Spleen (tissue), 11 donors: ENCODE data around the gene ABHD8. TPM values are rescaled to one million over a fixed set of nuclear protein-coding genes. Genes with fewer than 3 reads are reported as not detected.
"Not testable (repeated sequence)": the region's sequence is repeated elsewhere in the genome, so short reads cannot be mapped to it uniquely, and the experiment has no call there.

ENCODE experiments used
- DNase-seq: peaks from one replicate; pipeline ENCODE4 v3.0.0-alpha.2; 2020
- H3K27ac ChIP-seq, 8 donors: fragments of 200-600 bp; sonication (generic) in 7 of 8; 1 replicate in 4 of 8; 2 replicates in 4 of 8; pipeline versions ENCODE4 v1.5.0 to v1.8.0; 2016 to 2021; ENCODE audit warnings: inconsistent platforms in 4 of 8, mild to moderate bottlenecking in 4 of 8, moderate library complexity in 1 of 8
- H3K27me3 ChIP-seq, 7 donors: fragments of 200-600 bp; sonication (generic) in 6 of 7; replicated peaks in 1 of 7; 1 replicate in 4 of 7; 2 replicates in 3 of 7; pipeline versions ENCODE4 v1.5.0 to v1.8.0; 2016 to 2021; ENCODE audit warnings: inconsistent platforms in 3 of 7, mild to moderate bottlenecking in 1 of 7
- H3K36me3 ChIP-seq, 6 donors: fragments of 200-600 bp; sonication (generic) in 5 of 6; 1 replicate in 4 of 6; 2 replicates in 2 of 6; pipeline versions ENCODE4 v1.5.0 to v1.8.0; 2016 to 2021; ENCODE audit warnings: inconsistent platforms in 2 of 6
- H3K4me1 ChIP-seq, 6 donors: fragments of 200-600 bp; sonication (generic) in 5 of 6; 1 replicate in 3 of 6; 2 replicates in 3 of 6; pipeline versions ENCODE4 v1.5.0 to v1.8.0; 2016 to 2021; ENCODE audit warnings: inconsistent platforms in 3 of 6
- H3K4me3 ChIP-seq, 8 donors: fragments of 200-600 bp; sonication (generic) in 7 of 8; 1 replicate in 4 of 8; 2 replicates in 4 of 8; pipeline versions ENCODE4 v1.5.0 to v1.8.0; 2016 to 2021; ENCODE audit warnings: inconsistent platforms in 4 of 8, mild to moderate bottlenecking in 4 of 8, moderate library complexity in 2 of 8
- H3K9me3 ChIP-seq, 8 donors: fragments of 200-600 bp; sonication (generic) in 7 of 8; 1 replicate in 4 of 8; 2 replicates in 4 of 8; pipeline versions ENCODE4 v1.5.0 to v1.8.0; 2016 to 2021; ENCODE audit warnings: inconsistent platforms in 4 of 8
- POLR2A ChIP-seq, 3 donors: fragments of 450-650 bp; IDR thresholded peaks; one replicate each; pipeline ENCODE4 v1.5.1; 2017; ENCODE audit warnings: antibody characterized with exemption in 3 of 3, mild to moderate bottlenecking in 1 of 3
- POLR2AphosphoS5 ChIP-seq, 3 donors: sonication (generic); formaldehyde crosslinking; IDR thresholded peaks; one replicate each; pipeline ENCODE4 v1.5.1; 2017; ENCODE audit warnings: antibody characterized with exemption in 3 of 3
- WGBS, 5 donors: extraction: QIAGEN DNeasy Blood & Tissue Kit in 3 of 5; methylation state at CpG; one replicate each; pipeline versions ENCODE4 v1.1.5 to v1.1.7; 2013 to 2018; 5-methylcytosine and 5-hydroxymethylcytosine counted together
- intact Hi-C: fragments of 100-400 bp; cut with DNase I; formaldehyde crosslinking; loops from one replicate; pipeline ENCODE4 v1.15.0; 2023; ENCODE audit warnings: low total_unique reads
- polyA plus RNA-seq, 3 donors: library from polyadenylated mRNA; stranded (reverse); fragments of 200-250 nt; gene quantifications; one replicate each; pipeline ENCODE4 v1.2.1, GENCODE V29; 2013
- total RNA-seq, 7 donors: library from RNA; depleted of rRNA in 3 of 7; stranded (reverse); fragments of >200 nt in 3 of 7; fragmentation: NEBNext Ultra II Directional in 4 of 7; extraction: Animal tissue kit (Norgen Biotek cat#: 25700) in 4 of 7; gene quantifications; one replicate each; pipeline versions ENCODE4 v1.1.0 to v1.2.1, GENCODE V29; 2016 to 2021
- TF ChIP-seq, protein P1 (sequence below), 11 experiments: fragments of 200-600 bp in 7 of 11; fragments of 450-650 bp in 4 of 11; sonication (generic) in 4 of 11; IDR thresholded peaks in 8 of 11; conservative IDR thresholded peaks in 3 of 11; 1 replicate in 7 of 11; 2 replicates in 4 of 11; pipeline versions ENCODE4 v1.4.0 to v1.8.0; 2016 to 2021; ENCODE audit warnings: antibody characterized with exemption in 11 of 11, inconsistent platforms in 4 of 11, mild to moderate bottlenecking in 1 of 11
- donor health status: healthy with polysubstance abuse.
- donor health status: DM: no; HTN: no; CAD: no; lungs with moderate emphysema.
- donor health status: DM: no; HTN: no; CAD: no.
- donor health status: Bipolar disorder and iron deficiency.
- donor health status: healthy.
- donor health status: DM: no; HTN: no; CAD: no.
- donor health status: DM: yes; HTN: yes; CAD: no.

The ABHD8 gene
- total and polyA plus RNA-seq, 10 donors: 6.5 to 18.7 (median 12.2) TPM

DNA sequence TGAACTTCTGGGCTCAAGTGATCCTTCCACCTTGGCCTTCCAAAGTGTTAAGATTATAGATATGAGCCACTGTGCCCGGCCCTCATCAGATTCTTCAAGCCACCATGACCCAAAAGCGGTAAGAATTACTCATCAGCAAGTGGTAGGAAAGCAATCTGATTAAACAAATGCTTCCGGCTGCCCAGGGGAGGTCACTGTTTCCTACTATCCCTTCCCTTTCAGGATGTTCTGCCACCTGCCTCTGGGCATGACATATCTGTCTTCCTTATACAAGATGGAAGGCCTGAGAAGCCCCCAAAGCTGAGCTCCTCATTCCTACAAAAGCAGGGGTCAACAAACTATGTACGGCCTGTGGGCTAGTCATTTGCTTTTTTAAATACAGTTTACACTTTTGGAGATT lies 7.0 kb downstream of the ABHD8 start:
- H3K27ac ChIP-seq: peak overlapping the region in 3 of 8 donors; percentile 1 to 32 (median 23)
- peaks cover 0 to 44% (median 10%) of the 10 kb centered on the region in 6 donors for H3K36me3 ChIP-seq
- intact Hi-C loops: no loop called here
- peaks cover 0 to 8% (median 7%) of the 10 kb centered on the region in 8 donors for H3K9me3 ChIP-seq
- 61 to 69% (median 66%) methylated on average over 4 of the region's 4 CpGs for WGBS, 5 donors
- TF ChIP-seq POLR2AphosphoS5 (IDR thresholded peaks at IDR 0.05): peak in 1 of 3 donors; percentile 56
- TF ChIP-seq, protein P1, sequence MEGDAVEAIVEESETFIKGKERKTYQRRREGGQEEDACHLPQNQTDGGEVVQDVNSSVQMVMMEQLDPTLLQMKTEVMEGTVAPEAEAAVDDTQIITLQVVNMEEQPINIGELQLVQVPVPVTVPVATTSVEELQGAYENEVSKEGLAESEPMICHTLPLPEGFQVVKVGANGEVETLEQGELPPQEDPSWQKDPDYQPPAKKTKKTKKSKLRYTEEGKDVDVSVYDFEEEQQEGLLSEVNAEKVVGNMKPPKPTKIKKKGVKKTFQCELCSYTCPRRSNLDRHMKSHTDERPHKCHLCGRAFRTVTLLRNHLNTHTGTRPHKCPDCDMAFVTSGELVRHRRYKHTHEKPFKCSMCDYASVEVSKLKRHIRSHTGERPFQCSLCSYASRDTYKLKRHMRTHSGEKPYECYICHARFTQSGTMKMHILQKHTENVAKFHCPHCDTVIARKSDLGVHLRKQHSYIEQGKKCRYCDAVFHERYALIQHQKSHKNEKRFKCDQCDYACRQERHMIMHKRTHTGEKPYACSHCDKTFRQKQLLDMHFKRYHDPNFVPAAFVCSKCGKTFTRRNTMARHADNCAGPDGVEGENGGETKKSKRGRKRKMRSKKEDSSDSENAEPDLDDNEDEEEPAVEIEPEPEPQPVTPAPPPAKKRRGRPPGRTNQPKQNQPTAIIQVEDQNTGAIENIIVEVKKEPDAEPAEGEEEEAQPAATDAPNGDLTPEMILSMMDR (IDR thresholded peaks at IDR 0.05 in 8 of 11, conservative IDR thresholded peaks at IDR 0.05 in 3 of 11): no peak
- no peak for TF ChIP-seq POLR2A (IDR thresholded peaks at IDR 0.05)
- H3K27me3 ChIP-seq: no peaks in the 10 kb centered on the region
- peaks cover 0 to 46% (median 11%) of the 10 kb centered on the region in 6 donors for H3K4me1 ChIP-seq
- no peak for DNase-seq
- no peak overlapping the region for H3K4me3 ChIP-seq

DNA sequence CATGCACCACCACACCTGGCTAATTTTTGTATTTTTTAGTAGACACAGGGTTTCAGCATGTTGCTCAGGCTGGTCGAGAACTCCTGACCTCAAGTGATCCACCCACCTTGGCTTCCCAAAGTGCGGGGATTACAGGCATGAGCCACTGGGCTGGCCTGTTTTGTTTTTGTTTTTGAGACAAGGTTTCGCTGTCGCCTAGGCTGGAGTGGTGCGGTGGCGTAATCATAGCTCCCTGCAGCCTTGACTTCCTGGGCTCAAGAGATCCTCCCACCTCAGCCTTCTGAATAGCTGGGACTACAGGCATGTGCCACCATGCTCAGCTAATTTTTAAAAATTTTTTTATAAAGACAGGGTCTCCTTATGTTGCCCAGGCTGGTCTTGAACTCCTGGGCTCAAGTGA lies 7.7 kb downstream of the ABHD8 start:
- H3K4me3 ChIP-seq, intact Hi-C loops, H3K27me3 ChIP-seq, H3K9me3 ChIP-seq, DNase-seq: not testable (repeated sequence)
- Histone ChIP-seq H3K4me1 (peaks cover 0 to 42% (median 11%) of the 10 kb centered on the region in 6 donors), H3K36me3 (peaks cover 0 to 36% (median 3%) of the 10 kb centered on the region in 6 donors), H3K27ac (peak overlapping the region in 1 of 8 donors; percentile 23)
- 78 to 96% (median 87%) methylated on average over 6 of the region's 6 CpGs for WGBS, 5 donors

DNA sequence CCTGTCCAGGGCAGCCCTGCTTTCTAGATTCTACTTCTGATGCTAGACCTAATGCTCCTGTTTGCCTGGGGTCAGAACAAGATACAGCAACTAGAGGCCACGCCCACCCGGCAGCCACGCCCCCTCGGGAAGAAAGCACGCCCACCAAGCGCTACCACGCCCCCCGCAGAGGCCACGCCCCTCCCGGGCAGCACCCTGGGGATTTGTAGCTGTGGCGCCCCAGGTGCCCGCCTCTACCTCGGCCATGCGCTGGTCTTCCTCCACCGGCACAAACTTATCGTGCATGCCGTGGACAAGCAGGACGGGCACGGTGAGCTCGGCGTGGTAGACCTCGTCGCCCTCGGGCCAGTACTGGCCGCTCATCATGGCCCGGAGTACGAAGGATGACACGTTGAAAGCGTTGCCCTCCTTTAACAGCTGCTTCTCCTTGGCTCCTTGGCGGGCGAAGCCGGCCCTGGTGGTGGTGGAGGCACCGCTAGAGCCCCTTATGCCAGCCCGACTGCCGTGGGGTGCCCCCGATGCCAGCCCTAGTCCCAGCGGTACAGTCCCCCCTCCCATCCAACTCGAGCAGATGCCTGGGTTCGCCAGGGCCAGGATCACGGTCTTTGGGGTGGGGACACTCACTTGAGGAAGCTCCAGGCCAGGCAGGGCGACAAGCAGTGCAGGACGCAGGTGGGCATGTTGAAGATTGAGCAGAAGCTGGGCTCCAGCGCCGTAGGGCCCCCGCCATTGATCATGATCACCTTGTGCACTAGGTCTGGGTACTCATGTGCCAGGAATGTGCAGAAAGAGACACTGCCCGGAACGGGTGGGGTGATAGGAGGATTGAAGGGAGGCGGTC lies 9.0 kb downstream of the ABHD8 start:
- peak; percentile 78 for DNase-seq
- 78 to 87% (median 87%) methylated on average over 35 to 48 of the region's 48 CpGs for WGBS, 5 donors

DNA sequence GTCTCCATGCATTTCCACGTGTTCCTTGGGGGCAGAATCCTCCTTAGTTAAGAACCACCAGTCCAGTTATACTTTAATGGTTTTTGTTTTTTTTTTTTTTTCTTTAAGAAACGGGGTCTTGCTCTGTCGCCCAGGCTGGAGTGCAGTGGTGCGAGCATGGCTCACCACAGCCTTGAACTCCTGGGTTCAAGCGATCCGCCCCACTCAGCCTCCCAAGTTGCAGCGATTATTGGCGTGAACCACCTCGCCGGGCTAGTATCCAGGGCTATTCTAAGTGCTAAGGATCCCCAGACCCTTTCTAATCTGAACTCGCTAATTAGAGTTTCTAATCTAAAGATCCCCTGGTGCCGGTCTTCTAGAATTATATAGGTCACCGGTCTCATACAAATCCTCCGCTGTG lies 9.6 kb downstream of the ABHD8 start:
- Histone ChIP-seq H3K27me3 (peaks cover 0 to 6% (median 0%) of the 10 kb centered on the region in 7 donors), H3K27ac (no peak overlapping the region), H3K9me3 (peaks cover 0 to 8% (median 7%) of the 10 kb centered on the region in 8 donors), H3K36me3 (peaks cover 0 to 19% (median 3%) of the 10 kb centered on the region in 6 donors), H3K4me3 (no peak overlapping the region), H3K4me1 (peaks cover 0 to 49% (median 16%) of the 10 kb centered on the region in 6 donors)
- TF ChIP-seq, protein P1 (IDR thresholded peaks at IDR 0.05 in 8 of 11, conservative IDR thresholded peaks at IDR 0.05 in 3 of 11): peak in 1 of 11 experiments; percentile 1
- no peak for TF ChIP-seq POLR2A (IDR thresholded peaks at IDR 0.05)
- 87 to 92% (median 90%) methylated on average over 14 of the region's 14 CpGs for WGBS, 5 donors
- DNase-seq: no peak
- intact Hi-C loops: loop anchor here (5.0 kb wide), 1 partner anchor 94 kb away; no protein-coding TSS in a partner anchor

More for the DNA sequence above, 9.0 kb downstream of the ABHD8 start:
- Histone ChIP-seq H3K36me3 (peaks cover 0 to 24% (median 3%) of the 10 kb centered on the region in 6 donors), H3K4me3 (no peak overlapping the region), H3K27ac (no peak overlapping the region), H3K27me3 (no peaks in the 10 kb centered on the region), H3K4me1 (peaks cover 0 to 46% (median 16%) of the 10 kb centered on the region in 6 donors), H3K9me3 (peaks cover 0 to 8% (median 7%) of the 10 kb centered on the region in 8 donors)
- intact Hi-C loops: loop anchor here (5.0 kb wide), 1 partner anchor 93 kb away; no protein-coding TSS in a partner anchor
- TF ChIP-seq, protein P1 (IDR thresholded peaks at IDR 0.05 in 8 of 11, conservative IDR thresholded peaks at IDR 0.05 in 3 of 11): no peak
- peak in 1 of 3 donors; percentile 7 for TF ChIP-seq POLR2AphosphoS5 (IDR thresholded peaks at IDR 0.05)
- TF ChIP-seq POLR2A (IDR thresholded peaks at IDR 0.05): no peak
